CD4-positive, alpha-beta T cell treated with Interleukin-4 for 1 hour (primary cell): ENCODE results near the gene COL11A1.
"Not testable (repeated sequence)": the region's sequence is repeated elsewhere in the genome, so short reads cannot be mapped to it uniquely, and the experiment has no call there.

Experiments used
- DNase-seq, 2 donors: peaks; one replicate each; pipeline ENCODE4 v3.0.0-alpha.2; 2020 to 2022

The COL11A1 gene

GRCh38 chr1:103108376-103109150 is at the start of gene COL11A1:
Gene COL11A1, minus strand, starts transcription at chr1:103108522. Its CDS starts 344 bp downstream, at chr1:103108178.
- DNase-seq: no peak

- DNase-seq: no peak
These were observed 48.6 kb upstream of the COL11A1 start for GRCh38 chr1:103156966-103157365.

- no peak for DNase-seq
These were observed 37.8 kb upstream of the COL11A1 start for GRCh38 chr1:103146166-103146565.

- no peak for DNase-seq
These were observed 37.1 kb upstream of the COL11A1 start for GRCh38 chr1:103145449-103145848.

- DNase-seq: no peak
These were observed 36.4 kb upstream of the COL11A1 start for GRCh38 chr1:103144681-103145080.

- DNase-seq: no peak
These were observed 34.1 kb upstream of the COL11A1 start for GRCh38 chr1:103142461-103142860.

GRCh38 chr1:103129796-103130195 is 21.5 kb upstream of the COL11A1 start:
- no peak for DNase-seq

- no peak for DNase-seq
These were observed 20.9 kb upstream of the COL11A1 start for GRCh38 chr1:103129255-103129654.

- not testable (repeated sequence) for DNase-seq
These were observed 19.9 kb upstream of the COL11A1 start for GRCh38 chr1:103128256-103128655.

GRCh38 chr1:103125219-103125618 is 16.9 kb upstream of the COL11A1 start:
- DNase-seq: no peak

- no peak for DNase-seq
These were observed 14.8 kb upstream of the COL11A1 start for GRCh38 chr1:103122983-103123720.

- DNase-seq: no peak
These were observed 12.7 kb upstream of the COL11A1 start for GRCh38 chr1:103120981-103121380.

GRCh38 chr1:103112546-103112945 is 4.2 kb upstream of the COL11A1 start:
- DNase-seq: no peak

- DNase-seq: no peak
These were observed 3.6 kb upstream of the COL11A1 start for GRCh38 chr1:103111926-103112325.

- DNase-seq: no peak
These were observed 2.4 kb upstream of the COL11A1 start for GRCh38 chr1:103110701-103111100.

- no peak for DNase-seq
These were observed 1.1 kb upstream of the COL11A1 start for GRCh38 chr1:103109311-103109920.

- no peak for DNase-seq
These were observed 464 bp downstream of the COL11A1 start for GRCh38 chr1:103107741-103108375.

- no peak for DNase-seq
These were observed 1.6 kb downstream of the COL11A1 start for GRCh38 chr1:103106426-103107341.

GRCh38 chr1:103101399-103101798 is 6.9 kb downstream of the COL11A1 start:
- DNase-seq: no peak

- no peak for DNase-seq
These were observed 19.1 kb downstream of the COL11A1 start for GRCh38 chr1:103089221-103089620.

- no peak for DNase-seq
These were observed 21.1 kb downstream of the COL11A1 start for GRCh38 chr1:103087256-103087655.

- no peak for DNase-seq
These were observed 24.1 kb downstream of the COL11A1 start for GRCh38 chr1:103084181-103084580.
